IMR-90 (cell line): ENCODE results near the gene ZNF747. TPM values are rescaled to one million over a fixed set of nuclear protein-coding genes. Genes with fewer than 3 reads are reported as not detected.

Source experiments
- microRNA-seq, 2 experiments: library from miRNA; stranded (forward) in 1 of 2; unstranded in 1 of 2; fragments of 10-50 nt in 1 of 2; fragments of <30 nt in 1 of 2; gene quantifications in 1 of 2; microRNA quantifications in 1 of 2; one replicate each; pipeline versions ENCODE3 to v1.1.0; 2013 to 2020; ENCODE audit not compliant: insufficient read depth in 1 of 2, insufficient read length in 1 of 2, unreplicated experiment in 1 of 2
- polyA plus RNA-seq, 3 experiments: library from polyadenylated mRNA; depleted of rRNA; stranded (reverse); fragments of >200 nt; gene quantifications; 2 replicates each; pipeline ENCODE4 v1.2.3, GENCODE V29; 2012; ENCODE audit warnings: low replicate concordance in 1 of 3
- small RNA-seq, 5 experiments: library from RNA; depleted of rRNA; stranded (forward); fragments of <200 nt; gene quantifications; one replicate each; pipeline ENCODE3, GENCODE V24; 2012
- total RNA-seq: library from RNA; depleted of rRNA; stranded (reverse); fragments of >200 nt; gene quantifications from 2 replicates; pipeline ENCODE4 v1.2.3, GENCODE V29; 2012; rRNA removed

The ZNF747 gene
- total and polyA plus RNA-seq, 2 of the 4 experiments (the other 2 are of a cell fraction): 2.0 to 2.9 TPM

Small RNAs within 50 kb of the gene (microRNA-seq; reads per million reads assigned to microRNA genes)
- gene MIR4518 (ENCODE audit: insufficient read depth in 1 of 2, insufficient read length in 1 of 2, unreplicated experiment in 1 of 2) (0 reads per million in 2 experiments), gene RNU7-61P (ENCODE audit: insufficient read depth, insufficient read length) (not detected)

Small RNAs within 50 kb of the gene (small RNA-seq; reads per million reads assigned to genes)
- gene MIR4518: 0 reads per million in 5 experiments
- 0 to 13.9 (median 0) reads per million in 5 experiments for gene RNU7-61P

Other genes starting within 250 kb of the ZNF747 start
- 29.6 and 34.4 TPM in 2 replicates for gene CD2BP2, start 179.6 kb downstream of the ZNF747 start, total RNA-seq
- 41.1 and 44.0 TPM in 2 replicates for gene CD2BP2, start 179.6 kb downstream of the ZNF747 start, polyA plus RNA-seq (2012; rRNA removed)
- gene TBC1D10B, start 164.4 kb downstream of the ZNF747 start, total RNA-seq: 8.1 and 8.4 TPM in 2 replicates
- 24.9 and 26.4 TPM in 2 replicates for gene TBC1D10B, start 164.4 kb downstream of the ZNF747 start, polyA plus RNA-seq (2012; rRNA removed)
- not detected in 2 replicates for gene MYL11, start 160.1 kb downstream of the ZNF747 start, total RNA-seq
- 1.1 and 1.2 TPM in 2 replicates for gene MYL11, start 160.1 kb downstream of the ZNF747 start, polyA plus RNA-seq (2012; rRNA removed)
- not detected in 2 replicates for gene SEPTIN1, start 152.3 kb downstream of the ZNF747 start, total RNA-seq
- gene SEPTIN1, start 152.3 kb downstream of the ZNF747 start, polyA plus RNA-seq (2012; rRNA removed): 0.24 and 0.50 TPM in 2 replicates
- 6.6 and 6.9 TPM in 2 replicates for gene ZNF48, start 139.4 kb downstream of the ZNF747 start, total RNA-seq
- gene ZNF48, start 139.4 kb downstream of the ZNF747 start, polyA plus RNA-seq (2012; rRNA removed): 5.8 and 6.7 TPM in 2 replicates
- gene ZNF771, start 127.3 kb downstream of the ZNF747 start, total RNA-seq: 5.2 and 5.8 TPM in 2 replicates
- 10.9 and 16.8 TPM in 2 replicates for gene ZNF771, start 127.3 kb downstream of the ZNF747 start, polyA plus RNA-seq (2012; rRNA removed)
- gene DCTPP1, start 104.8 kb downstream of the ZNF747 start, total RNA-seq: 23.3 and 24.9 TPM in 2 replicates
- gene DCTPP1, start 104.8 kb downstream of the ZNF747 start, polyA plus RNA-seq (2012; rRNA removed): 45.5 and 48.9 TPM in 2 replicates
- 10.4 and 10.6 TPM in 2 replicates for gene SEPHS2, start 89.0 kb downstream of the ZNF747 start, total RNA-seq
- 25.5 and 31.4 TPM in 2 replicates for gene SEPHS2, start 89.0 kb downstream of the ZNF747 start, polyA plus RNA-seq (2012; rRNA removed)
- gene ITGAL, start 62.1 kb downstream of the ZNF747 start, total RNA-seq: not detected in 2 replicates
- not detected in 2 replicates for gene ITGAL, start 62.1 kb downstream of the ZNF747 start, polyA plus RNA-seq (2012; rRNA removed)
- 9.2 and 9.3 TPM in 2 replicates for gene ZNF768, start 8.3 kb downstream of the ZNF747 start, total RNA-seq
- 20.3 and 22.1 TPM in 2 replicates for gene ZNF768, start 8.3 kb downstream of the ZNF747 start, polyA plus RNA-seq (2012; rRNA removed)
- 2.2 and 2.5 TPM in 2 replicates for gene ZNF764, start 23.5 kb upstream of the ZNF747 start, total RNA-seq
- 4.6 and 5.3 TPM in 2 replicates for gene ZNF764, start 23.5 kb upstream of the ZNF747 start, polyA plus RNA-seq (2012; rRNA removed)
- gene ZNF688, start 36.9 kb upstream of the ZNF747 start, total RNA-seq: 1.7 and 1.8 TPM in 2 replicates
- 3.7 and 5.5 TPM in 2 replicates for gene ZNF688, start 36.9 kb upstream of the ZNF747 start, polyA plus RNA-seq (2012; rRNA removed)
- gene ZNF785, start 50.8 kb upstream of the ZNF747 start, total RNA-seq: 2.8 and 2.9 TPM in 2 replicates
- gene ZNF785, start 50.8 kb upstream of the ZNF747 start, polyA plus RNA-seq (2012; rRNA removed): 4.0 and 4.2 TPM in 2 replicates
- 1.9 and 2.7 TPM in 2 replicates for gene ZNF689, start 75.5 kb upstream of the ZNF747 start, total RNA-seq
- 2.9 and 3.8 TPM in 2 replicates for gene ZNF689, start 75.5 kb upstream of the ZNF747 start, polyA plus RNA-seq (2012; rRNA removed)
- gene PRR14, start 116.1 kb upstream of the ZNF747 start, total RNA-seq: 1.4 and 2.2 TPM in 2 replicates
- gene PRR14, start 116.1 kb upstream of the ZNF747 start, polyA plus RNA-seq (2012; rRNA removed): 11.8 and 11.9 TPM in 2 replicates
- gene FBRS, start 123.6 kb upstream of the ZNF747 start, total RNA-seq: 2.0 and 2.8 TPM in 2 replicates
- 20.5 and 22.4 TPM in 2 replicates for gene FBRS, start 123.6 kb upstream of the ZNF747 start, polyA plus RNA-seq (2012; rRNA removed)
- 4.5 and 6.4 TPM in 2 replicates for gene SRCAP, start 164.3 kb upstream of the ZNF747 start, total RNA-seq
- gene SRCAP, start 164.3 kb upstream of the ZNF747 start, polyA plus RNA-seq (2012; rRNA removed): 8.2 and 8.9 TPM in 2 replicates
- gene PHKG2, start 213.6 kb upstream of the ZNF747 start, total RNA-seq: 26.0 and 26.7 TPM in 2 replicates
- gene PHKG2, start 213.6 kb upstream of the ZNF747 start, polyA plus RNA-seq (2012; rRNA removed): 37.7 and 38.9 TPM in 2 replicates
- gene CFAP119, start 227.2 kb upstream of the ZNF747 start, total RNA-seq: 0.90 and 1.7 TPM in 2 replicates
- gene CFAP119, start 227.2 kb upstream of the ZNF747 start, polyA plus RNA-seq (2012; rRNA removed): 7.6 and 8.8 TPM in 2 replicates
- gene RNF40, start 227.5 kb upstream of the ZNF747 start, total RNA-seq: 63.9 and 72.4 TPM in 2 replicates
- gene RNF40, start 227.5 kb upstream of the ZNF747 start, polyA plus RNA-seq (2012; rRNA removed): 46.7 and 49.7 TPM in 2 replicates